ENCODE data around the gene GPR33. TPM values are rescaled to one million over a fixed set of nuclear protein-coding genes. Genes with fewer than 3 reads are reported as not detected.
"Not testable (repeated sequence)": the region's sequence is repeated elsewhere in the genome, so short reads cannot be mapped to it uniquely, and the experiment has no call there.

The GPR33 gene
- total RNA-seq, 4 donors from 2014 or later, result not detected

- no peaks in the 10 kb centered on the region for H3K9me3 ChIP-seq
- H3K36me3 ChIP-seq, result no peaks in the 10 kb centered on the region
- no peaks in the 10 kb centered on the region for H3K27me3 ChIP-seq
- H3K4me1 ChIP-seq, result peaks cover 0 to 16% (median 4%) of the 10 kb centered on the region in 3 donors
- no peak overlapping the region for H3K4me3 ChIP-seq
- TF ChIP-seq POLR2A (IDR thresholded peaks at IDR 0.05), result no peak
- no peak for TF ChIP-seq CTCF (IDR thresholded peaks at IDR 0.05)
- H3K27ac ChIP-seq, result no peak overlapping the region
- intact Hi-C loops (cut with DNase I), result no loop called here
- no peak for DNase-seq
Observed at GRCh38 chr14:31465111-31465510, 22.7 kb downstream of the GPR33 start.

GRCh38 chr14:31462450-31462849, 25.4 kb downstream of the GPR33 start:
- H3K27me3 ChIP-seq; H3K4me3 ChIP-seq; H3K36me3 ChIP-seq; DNase-seq; H3K9me3 ChIP-seq; intact Hi-C loops (cut with DNase I): not testable (repeated sequence)
- Histone ChIP-seq H3K27ac (peak overlapping the region in 3 of 4 donors; percentile 37 to 60 (median 55)), H3K4me1 (peaks cover 0 to 27% (median 4%) of the 10 kb centered on the region in 3 donors)
- WGBS, 2 donors, result 46 to 54% methylated on average over 2 of the region's 2 CpGs

GRCh38 chr14:31461545-31461944, 26.3 kb downstream of the GPR33 start:
- Histone ChIP-seq H3K27ac (peak overlapping the region in 2 of 4 donors; percentile 11 to 39), H3K4me3 (no peak overlapping the region), H3K36me3 (no peaks in the 10 kb centered on the region), H3K4me1 (peaks cover 0 to 27% (median 4%) of the 10 kb centered on the region in 3 donors), H3K9me3 (no peaks in the 10 kb centered on the region), H3K27me3 (no peaks in the 10 kb centered on the region)
- DNase-seq, result no peak
- no peak for TF ChIP-seq CTCF (IDR thresholded peaks at IDR 0.05)
- TF ChIP-seq POLR2A (IDR thresholded peaks at IDR 0.05), result no peak
- 79 to 82% methylated on average over 3 of the region's 3 CpGs for WGBS, 2 donors
- intact Hi-C loops (cut with DNase I), result no loop called here

- Histone ChIP-seq H3K27me3 (no peaks in the 10 kb centered on the region), H3K36me3 (peaks cover 0 to 2% (median 0%) of the 10 kb centered on the region in 3 donors), H3K9me3 (no peaks in the 10 kb centered on the region), H3K27ac (peak overlapping the region; percentile 92 to 94 (median 94)), H3K4me3 (peak overlapping the region; percentile 72 to 91 (median 82)), H3K4me1 (peaks cover 6 to 52% (median 13%) of the 10 kb centered on the region in 3 donors)
- intact Hi-C loops (cut with DNase I), result no loop called here
- no peak for TF ChIP-seq CTCF (IDR thresholded peaks at IDR 0.05)
- TF ChIP-seq POLR2A (IDR thresholded peaks at IDR 0.05), result no peak
- 34 to 47% methylated on average over 11 of the region's 11 CpGs for WGBS, 2 donors
- no peak for DNase-seq
Observed at GRCh38 chr14:31457665-31458659, 29.9 kb downstream of the GPR33 start.

GRCh38 chr14:31456841-31457664, 30.8 kb downstream of the GPR33 start, which contains the start of gene DTD2:
Gene DTD2, minus strand, starts transcription at chr14:31457506. Its CDS starts 113 bp downstream, at chr14:31457393.
- H3K27me3 ChIP-seq, result no peaks in the 10 kb centered on the region
- H3K4me1 ChIP-seq, result peaks cover 6 to 43% (median 12%) of the 10 kb centered on the region in 3 donors
- intact Hi-C loops (cut with DNase I), result no loop called here
- peak; percentile 56 for DNase-seq
- H3K27ac ChIP-seq, result peak within 1 kb of the TSS; percentile 92 to 94 (median 94)
- H3K4me3 ChIP-seq, result peak within 1 kb of the TSS; percentile 72 to 91 (median 82)
- peaks cover 0 to 11% (median 1%) of the 10 kb centered on the region in 3 donors for H3K36me3 ChIP-seq
- H3K9me3 ChIP-seq, result no peaks in the 10 kb centered on the region
- TF ChIP-seq CTCF (IDR thresholded peaks at IDR 0.05) (no peak), POLR2A (IDR thresholded peaks at IDR 0.05) (peak in 2 of 4 donors; percentile 59 to 80)
- 0 to 1% methylated on average over 34 to 36 of the region's 70 CpGs for WGBS, 2 donors

Data from esophagus squamous epithelium (tissue), 5 donors.